ENCODE data around the gene CCDC116. TPM values are rescaled to one million over a fixed set of nuclear protein-coding genes. Genes with fewer than 3 reads are reported as not detected.
"Not testable (repeated sequence)": the region's sequence is repeated elsewhere in the genome, so short reads cannot be mapped to it uniquely, and the experiment has no call there.

The CCDC116 gene
- total RNA-seq, 2 donors from 2014 or later, result 0.46 to 0.84 TPM

GRCh38 chr22:21642584-21643448, 10.3 kb downstream of the CCDC116 start:
- Histone ChIP-seq H3K9ac (ENCODE audit: extremely low read depth, low read length, poor library complexity, severe bottlenecking) (peak overlapping the region; percentile 84), H3K27me3 (ENCODE audit: control insufficient read depth, insufficient read depth, low read length, poor library complexity, severe bottlenecking) (no peaks in the 10 kb centered on the region), H3K4me3 (ENCODE audit: low read length) (peak overlapping the region; percentile 95), H3K4me1 (ENCODE audit: control insufficient read depth, insufficient read depth, low read length) (no peaks in the 10 kb centered on the region), H3K36me3 (ENCODE audit: control insufficient read depth, insufficient read depth, low read length) (peaks cover 21% of the 10 kb centered on the region), H3K27ac (ENCODE audit: low read depth, low read length) (no peak overlapping the region), H3K9me3 (ENCODE audit: control insufficient read depth, low read length) (no peaks in the 10 kb centered on the region)
- H3K27ac Mint-ChIP-seq, result peak overlapping the region; percentile 81
- H3K4me1 Mint-ChIP-seq, result peaks cover 18% of the 10 kb centered on the region
- peak; percentile 90 for DNase-seq
- peaks cover 34% of the 10 kb centered on the region for H3K36me3 Mint-ChIP-seq (ENCODE audit: low read depth)
- H3K4me3 Mint-ChIP-seq, result peak overlapping the region; percentile 79
- no peaks in the 10 kb centered on the region for H3K9me3 Mint-ChIP-seq
- 4% methylated on average over 45 to 56 of the region's 56 CpGs for WGBS, 2 experiments (ENCODE audit: insufficient coverage in 1 of 2, insufficient read length in 1 of 2)
- peak; percentile 81 for TF ChIP-seq CTCF (conservative IDR thresholded peaks at IDR 0.05)
- H3K27me3 Mint-ChIP-seq (ENCODE audit: insufficient read depth), result peaks cover 4% of the 10 kb centered on the region

- Histone ChIP-seq H3K27me3 (ENCODE audit: control insufficient read depth, insufficient read depth, low read length, poor library complexity, severe bottlenecking) (no peaks in the 10 kb centered on the region), H3K4me3 (ENCODE audit: low read length) (peak overlapping the region; percentile 95), H3K27ac (ENCODE audit: low read depth, low read length) (no peak overlapping the region), H3K4me1 (ENCODE audit: control insufficient read depth, insufficient read depth, low read length) (no peaks in the 10 kb centered on the region), H3K9me3 (ENCODE audit: control insufficient read depth, low read length) (no peaks in the 10 kb centered on the region), H3K9ac (ENCODE audit: extremely low read depth, low read length, poor library complexity, severe bottlenecking) (no peak overlapping the region), H3K36me3 (ENCODE audit: control insufficient read depth, insufficient read depth, low read length) (peaks cover 23% of the 10 kb centered on the region)
- H3K9me3 Mint-ChIP-seq, result no peaks in the 10 kb centered on the region
- peak overlapping the region; percentile 32 for H3K27ac Mint-ChIP-seq
- peaks cover 4% of the 10 kb centered on the region for H3K27me3 Mint-ChIP-seq (ENCODE audit: insufficient read depth)
- H3K36me3 Mint-ChIP-seq (ENCODE audit: low read depth), result peaks cover 35% of the 10 kb centered on the region
- peaks cover 18% of the 10 kb centered on the region for H3K4me1 Mint-ChIP-seq
- H3K4me3 Mint-ChIP-seq, result peak overlapping the region; percentile 79
- no peak for DNase-seq
- 95 to 96% methylated on average over 19 to 22 of the region's 22 CpGs for WGBS, 2 experiments (ENCODE audit: insufficient coverage in 1 of 2, insufficient read length in 1 of 2)
- TF ChIP-seq CTCF (conservative IDR thresholded peaks at IDR 0.05), result peak; percentile 44
These were observed 11.2 kb downstream of the CCDC116 start for GRCh38 chr22:21643533-21644357.

GRCh38 chr22:21645513-21645912, 13.0 kb downstream of the CCDC116 start:
- H3K27me3 Mint-ChIP-seq (ENCODE audit: insufficient read depth); H3K4me3 Mint-ChIP-seq; H3K9me3 ChIP-seq (ENCODE audit: control insufficient read depth, low read length); H3K9ac ChIP-seq (ENCODE audit: extremely low read depth, low read length, poor library complexity, severe bottlenecking); H3K27ac ChIP-seq (ENCODE audit: low read depth, low read length); H3K27ac Mint-ChIP-seq; H3K27me3 ChIP-seq (ENCODE audit: control insufficient read depth, insufficient read depth, low read length, poor library complexity, severe bottlenecking); H3K9me3 Mint-ChIP-seq; H3K4me1 ChIP-seq (ENCODE audit: control insufficient read depth, insufficient read depth, low read length); DNase-seq; H3K4me3 ChIP-seq (ENCODE audit: low read length): not testable (repeated sequence)
- peaks cover 31% of the 10 kb centered on the region for H3K36me3 ChIP-seq (ENCODE audit: control insufficient read depth, insufficient read depth, low read length)
- H3K36me3 Mint-ChIP-seq (ENCODE audit: low read depth), result peaks cover 40% of the 10 kb centered on the region
- peaks cover 23% of the 10 kb centered on the region for H3K4me1 Mint-ChIP-seq
- 90 to 93% methylated on average over 6 of the region's 6 CpGs for WGBS, 2 experiments (ENCODE audit: insufficient coverage in 1 of 2, insufficient read length in 1 of 2)
